Activated naive CD4-positive, alpha-beta T cell treated with anti-CD3 and anti-CD28 coated beads, Interleukin-2, amount 10 ng/mL, durations not matched to agents 7 days and 5 days (primary cell): ENCODE data around the gene UTS2B.

Experiments
- CTCF ChIA-PET: fragments of 350-600 bp; sonication (Branson Sonifier 250); formaldehyde crosslinking; loops from one replicate; lab custom pipeline; 2021; ENCODE audit warnings: antibody characterized with exemption; lab: Charles Lee
- DNase-seq: peaks from one replicate; pipeline ENCODE4 v3.0.0-alpha.2; 2020
- H3K27ac Mint-ChIP-seq: one replicate; pipeline ENCODE4 v1.8.0; 2021; ENCODE audit warnings: mild to moderate bottlenecking, moderate library complexity, mixed read lengths
- H3K27me3 Mint-ChIP-seq: one replicate; pipeline ENCODE4 v1.8.0; 2021; ENCODE audit warnings: mild to moderate bottlenecking, mixed read lengths
- H3K36me3 Mint-ChIP-seq: one replicate; pipeline ENCODE4 v1.8.0; 2021; ENCODE audit warnings: mixed read lengths
- H3K4me1 Mint-ChIP-seq: one replicate; pipeline ENCODE4 v1.8.0; 2021; ENCODE audit warnings: mixed read lengths
- H3K4me3 Mint-ChIP-seq: one replicate; pipeline ENCODE4 v1.8.0; 2021; ENCODE audit warnings: mild to moderate bottlenecking, moderate library complexity, mixed read lengths
- H3K9me3 Mint-ChIP-seq: one replicate; pipeline ENCODE4 v1.8.0; 2021; ENCODE audit warnings: mixed read lengths

Gene UTS2B

DNA sequence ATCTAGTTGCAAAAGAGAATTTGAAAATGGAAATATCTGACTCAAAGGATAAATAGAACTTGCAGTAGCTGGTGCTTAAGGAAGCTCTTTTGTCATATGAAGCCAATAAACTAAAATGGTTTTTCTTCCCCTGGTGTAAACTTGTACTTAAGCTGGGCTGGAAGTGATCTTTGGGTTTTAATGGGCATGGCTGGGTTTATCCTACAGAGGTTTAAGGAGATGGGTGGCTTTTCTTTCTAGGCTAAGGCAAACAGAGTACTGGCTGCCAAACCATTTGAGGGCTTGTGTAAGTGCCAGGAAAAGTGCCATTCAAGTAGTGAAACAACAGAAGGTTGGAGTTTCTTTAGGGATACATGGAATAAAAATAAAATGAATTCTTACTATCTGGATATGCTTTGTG, 12.1 kb upstream of the UTS2B start:
- DNase-seq, result no peak
- CTCF ChIA-PET, result no interaction called here
- H3K4me1 Mint-ChIP-seq, result no peaks in the 10 kb centered on the region
- no peaks in the 10 kb centered on the region for H3K36me3 Mint-ChIP-seq
- no peaks in the 10 kb centered on the region for H3K9me3 Mint-ChIP-seq
- no peak overlapping the region for H3K4me3 Mint-ChIP-seq
- no peaks in the 10 kb centered on the region for H3K27me3 Mint-ChIP-seq
- no peak overlapping the region for H3K27ac Mint-ChIP-seq

DNA sequence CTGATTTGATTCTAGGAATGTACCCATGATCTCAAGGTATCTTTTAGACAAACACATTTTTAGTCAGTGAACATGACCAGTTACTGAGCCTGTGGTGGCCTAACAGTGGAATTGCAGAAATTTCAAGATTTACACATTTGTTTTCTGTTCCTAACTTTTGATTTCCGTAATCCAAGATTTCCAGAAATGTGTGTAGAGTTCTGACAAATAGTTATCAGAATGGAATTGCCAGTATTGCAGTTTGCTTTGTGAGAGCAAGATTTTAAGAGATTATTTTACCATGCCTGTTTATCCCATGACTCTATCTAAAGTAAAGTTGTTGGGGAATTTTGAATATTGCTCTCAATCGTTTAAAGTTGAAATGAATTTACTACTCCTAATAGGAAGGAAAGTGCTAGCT, 11.7 kb upstream of the UTS2B start:
- CTCF ChIA-PET, result interaction anchor here (0.6 kb wide), 1 partner anchor 699 kb away, joined by 3 read pairs; no protein-coding TSS in a partner anchor
- Mint-ChIP-seq H3K4me1 (no peaks in the 10 kb centered on the region), H3K36me3 (no peaks in the 10 kb centered on the region), H3K4me3 (no peak overlapping the region), H3K27me3 (no peaks in the 10 kb centered on the region), H3K27ac (no peak overlapping the region), H3K9me3 (no peaks in the 10 kb centered on the region)
- DNase-seq, result no peak

DNA sequence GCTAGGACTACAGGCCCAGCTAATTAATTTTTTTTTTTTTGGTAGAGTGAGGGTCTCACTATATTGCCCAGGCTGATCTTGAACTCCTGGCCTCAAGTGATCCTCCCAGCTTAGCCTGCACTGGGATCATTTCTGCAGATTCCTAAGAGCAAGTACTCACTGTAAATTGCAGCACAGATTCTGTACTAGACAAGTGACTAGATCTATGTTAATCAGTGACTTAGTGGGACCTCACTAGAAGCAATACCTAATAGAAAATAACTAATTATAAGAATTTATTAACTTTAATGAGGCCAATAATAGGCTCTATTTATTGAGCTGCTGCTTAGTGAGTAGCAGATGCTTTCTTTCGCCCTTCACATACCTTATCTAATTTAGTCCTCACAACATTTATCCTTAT, 10.6 kb upstream of the UTS2B start:
- DNase-seq, result no peak
- H3K4me1 Mint-ChIP-seq, result no peaks in the 10 kb centered on the region
- H3K9me3 Mint-ChIP-seq, result no peaks in the 10 kb centered on the region
- H3K27ac Mint-ChIP-seq, result no peak overlapping the region
- H3K27me3 Mint-ChIP-seq, result no peaks in the 10 kb centered on the region
- CTCF ChIA-PET, result no interaction called here
- H3K36me3 Mint-ChIP-seq, result no peaks in the 10 kb centered on the region
- no peak overlapping the region for H3K4me3 Mint-ChIP-seq

DNA sequence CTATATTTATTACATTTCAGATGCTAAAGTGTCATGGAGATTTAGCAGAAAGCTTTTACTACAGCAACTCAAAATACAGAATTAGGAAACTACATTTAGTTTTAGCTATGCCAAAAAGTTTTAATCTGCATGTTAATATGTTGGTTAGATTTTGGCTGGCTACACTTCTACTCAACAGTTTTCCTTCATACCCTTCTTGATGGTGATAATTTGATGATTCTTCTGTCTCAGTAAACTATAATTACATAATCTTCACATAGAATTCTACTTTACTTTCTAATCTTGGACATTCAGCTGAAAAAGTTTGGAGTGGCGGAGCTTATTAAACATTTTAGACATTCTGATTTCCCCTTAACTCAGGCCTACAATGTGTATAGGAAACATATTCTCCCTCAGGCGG, 10.0 kb upstream of the UTS2B start:
- Mint-ChIP-seq H3K4me1 (no peaks in the 10 kb centered on the region), H3K9me3 (no peaks in the 10 kb centered on the region), H3K27ac (no peak overlapping the region), H3K27me3 (no peaks in the 10 kb centered on the region), H3K4me3 (no peak overlapping the region), H3K36me3 (no peaks in the 10 kb centered on the region)
- DNase-seq, result no peak
- CTCF ChIA-PET, result no interaction called here

DNA sequence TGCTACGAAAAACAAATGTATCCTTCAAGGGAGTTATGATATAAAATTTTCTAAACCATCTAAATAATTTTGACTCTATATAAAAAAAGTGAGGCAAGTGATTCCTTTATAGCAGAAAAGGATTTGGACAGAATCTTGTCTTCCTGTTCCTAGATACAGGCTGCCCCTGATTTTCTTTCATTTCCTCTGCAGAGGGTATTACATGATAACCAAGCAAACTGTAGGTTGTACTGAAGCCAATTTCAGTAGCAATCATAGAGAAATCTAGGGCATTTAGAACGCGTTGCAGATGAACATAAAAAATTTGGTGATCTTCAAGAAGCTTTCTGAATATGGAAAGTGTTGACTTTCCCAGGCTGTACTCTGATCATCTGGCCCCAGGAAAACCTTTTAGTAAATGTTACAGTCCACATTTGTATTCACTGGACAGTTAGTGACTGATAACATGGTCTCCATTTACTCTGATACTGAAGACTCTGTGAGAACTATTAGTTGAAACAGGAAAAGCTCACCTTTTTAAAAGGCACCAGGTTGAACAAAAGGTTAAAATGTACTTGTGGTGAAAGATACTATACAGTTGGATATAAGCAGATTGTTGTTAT, 9.1 kb upstream of the UTS2B start:
- Mint-ChIP-seq H3K4me3 (no peak overlapping the region), H3K27me3 (no peaks in the 10 kb centered on the region), H3K36me3 (no peaks in the 10 kb centered on the region), H3K9me3 (no peaks in the 10 kb centered on the region), H3K27ac (no peak overlapping the region), H3K4me1 (no peaks in the 10 kb centered on the region)
- CTCF ChIA-PET, result no interaction called here
- DNase-seq, result no peak

DNA sequence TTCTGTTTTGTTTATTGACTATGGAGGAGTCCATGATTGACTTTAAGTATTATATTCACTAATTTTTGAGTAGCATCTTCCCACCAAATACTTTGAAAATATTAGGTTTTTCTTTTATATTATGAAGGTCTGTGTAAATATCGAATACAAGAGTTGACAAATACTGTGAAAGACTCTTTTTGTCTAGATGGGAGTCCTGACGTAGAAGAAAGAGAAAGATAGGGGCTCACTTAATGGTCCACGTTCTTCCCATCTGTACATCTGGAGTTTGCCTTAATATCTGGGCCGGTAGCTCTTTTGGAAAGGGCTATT, 7.8 kb upstream of the UTS2B start:
- no peak overlapping the region for H3K4me3 Mint-ChIP-seq
- no peak for DNase-seq
- no peaks in the 10 kb centered on the region for H3K36me3 Mint-ChIP-seq
- H3K4me1 Mint-ChIP-seq, result no peaks in the 10 kb centered on the region
- no peak overlapping the region for H3K27ac Mint-ChIP-seq
- H3K27me3 Mint-ChIP-seq, result no peaks in the 10 kb centered on the region
- no peaks in the 10 kb centered on the region for H3K9me3 Mint-ChIP-seq
- CTCF ChIA-PET, result no interaction called here

DNA sequence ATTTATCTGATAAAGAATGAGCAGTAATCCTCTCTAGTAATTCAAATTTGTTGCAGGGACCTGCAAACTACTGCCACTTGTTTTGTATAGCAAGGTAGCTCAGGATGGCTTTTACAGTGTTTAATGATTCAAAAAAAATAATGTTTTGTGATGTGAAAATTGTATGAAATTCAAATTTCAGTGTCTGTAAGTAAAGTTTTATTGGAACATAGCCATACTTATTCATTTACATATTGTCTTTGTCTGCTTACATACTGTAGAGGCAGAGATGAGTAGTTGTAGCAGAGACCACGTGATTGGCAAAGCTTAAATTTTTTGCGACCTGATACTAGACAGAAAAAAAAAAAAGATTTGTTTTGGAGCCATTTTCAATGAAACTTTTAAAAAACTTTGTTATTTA, 6.5 kb upstream of the UTS2B start:
- Mint-ChIP-seq H3K4me1 (no peaks in the 10 kb centered on the region), H3K4me3 (no peak overlapping the region), H3K9me3 (no peaks in the 10 kb centered on the region), H3K36me3 (no peaks in the 10 kb centered on the region), H3K27me3 (no peaks in the 10 kb centered on the region), H3K27ac (no peak overlapping the region)
- DNase-seq, result no peak
- CTCF ChIA-PET, result no interaction called here

DNA sequence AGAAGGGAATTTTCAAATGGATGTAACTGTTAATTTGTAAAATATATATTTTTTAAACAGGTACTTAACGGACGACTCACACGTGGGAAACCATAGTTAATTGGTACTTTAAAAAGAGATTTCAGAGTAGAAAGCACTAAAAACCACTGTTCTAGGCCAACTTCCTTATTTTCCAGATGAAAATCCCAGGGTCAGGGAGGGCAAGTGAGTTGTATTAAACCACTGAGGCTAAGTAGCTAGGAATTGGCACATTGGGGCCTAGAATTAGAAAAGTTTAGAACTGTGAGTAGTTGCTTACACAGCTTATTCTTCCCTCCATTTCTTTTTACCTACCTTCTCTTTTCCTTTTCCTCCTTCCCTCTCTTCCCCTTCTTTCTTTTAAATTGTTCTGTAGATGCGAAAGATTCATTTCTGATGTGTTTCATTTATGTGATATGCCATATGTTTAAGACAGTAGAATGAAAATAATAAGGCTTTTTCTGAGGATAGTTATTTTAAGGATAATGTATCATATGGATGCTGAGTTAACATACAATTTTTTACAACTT, 4.1 kb upstream of the UTS2B start:
- no peak for DNase-seq
- Mint-ChIP-seq H3K4me1 (peaks cover 8% of the 10 kb centered on the region), H3K4me3 (no peak overlapping the region), H3K9me3 (no peaks in the 10 kb centered on the region), H3K36me3 (no peaks in the 10 kb centered on the region), H3K27me3 (peaks cover 17% of the 10 kb centered on the region), H3K27ac (no peak overlapping the region)
- CTCF ChIA-PET, result no interaction called here

DNA sequence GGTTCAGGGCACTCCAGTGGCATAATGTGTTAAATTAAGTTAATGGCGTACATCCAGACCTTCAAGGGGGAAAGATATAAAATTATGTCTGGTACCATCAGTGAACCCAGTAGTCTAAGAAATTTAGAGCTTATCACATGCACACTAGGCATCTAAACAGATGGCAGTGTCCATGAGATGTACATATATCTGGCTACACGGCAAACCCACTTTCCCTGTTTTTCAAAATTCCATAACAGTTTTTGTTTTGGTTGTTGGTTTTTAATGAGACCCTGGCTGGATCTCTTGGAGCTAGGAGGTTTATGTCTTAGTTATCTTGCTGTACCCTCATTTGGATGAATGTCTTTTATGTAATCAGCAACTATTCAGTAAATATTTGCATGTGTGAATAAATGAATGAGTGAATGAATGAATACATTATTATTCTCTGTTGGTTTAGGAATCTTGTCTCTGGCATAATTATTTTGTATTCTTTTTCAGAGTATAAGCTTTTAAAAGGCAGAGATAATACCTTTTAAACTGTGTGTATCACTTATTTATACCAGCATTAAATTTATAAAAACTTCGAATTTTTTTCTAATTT, 3.1 kb upstream of the UTS2B start:
- H3K27ac Mint-ChIP-seq, result no peak overlapping the region
- H3K9me3 Mint-ChIP-seq, result no peaks in the 10 kb centered on the region
- no peak overlapping the region for H3K4me3 Mint-ChIP-seq
- DNase-seq, result no peak
- CTCF ChIA-PET, result no interaction called here
- no peaks in the 10 kb centered on the region for H3K36me3 Mint-ChIP-seq
- H3K4me1 Mint-ChIP-seq, result peaks cover 11% of the 10 kb centered on the region
- H3K27me3 Mint-ChIP-seq, result peaks cover 24% of the 10 kb centered on the region

DNA sequence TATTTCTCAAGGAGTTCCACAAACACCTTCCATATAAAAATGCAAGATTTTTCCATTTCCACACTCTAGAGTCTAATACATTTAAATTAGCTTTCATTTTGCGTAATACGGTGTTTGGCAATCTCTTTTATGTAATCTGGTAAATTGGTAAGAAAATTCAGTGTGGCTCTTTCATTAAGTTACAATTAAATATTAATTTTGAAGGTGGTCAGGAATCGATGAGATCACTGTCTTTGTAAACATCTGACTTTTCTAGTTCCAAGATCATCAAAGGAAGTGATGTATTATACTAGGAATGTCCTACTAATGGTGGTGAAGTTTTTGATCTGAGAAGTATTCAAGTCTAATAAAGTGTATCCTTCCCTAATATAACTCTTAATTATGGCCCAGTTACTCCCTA, 1.1 kb upstream of the UTS2B start:
- DNase-seq, result no peak
- H3K27me3 Mint-ChIP-seq, result peaks cover 28% of the 10 kb centered on the region
- peaks cover 11% of the 10 kb centered on the region for H3K4me1 Mint-ChIP-seq
- H3K4me3 Mint-ChIP-seq, result no peak overlapping the region
- CTCF ChIA-PET, result no interaction called here
- no peak overlapping the region for H3K27ac Mint-ChIP-seq
- no peaks in the 10 kb centered on the region for H3K9me3 Mint-ChIP-seq
- no peaks in the 10 kb centered on the region for H3K36me3 Mint-ChIP-seq

DNA sequence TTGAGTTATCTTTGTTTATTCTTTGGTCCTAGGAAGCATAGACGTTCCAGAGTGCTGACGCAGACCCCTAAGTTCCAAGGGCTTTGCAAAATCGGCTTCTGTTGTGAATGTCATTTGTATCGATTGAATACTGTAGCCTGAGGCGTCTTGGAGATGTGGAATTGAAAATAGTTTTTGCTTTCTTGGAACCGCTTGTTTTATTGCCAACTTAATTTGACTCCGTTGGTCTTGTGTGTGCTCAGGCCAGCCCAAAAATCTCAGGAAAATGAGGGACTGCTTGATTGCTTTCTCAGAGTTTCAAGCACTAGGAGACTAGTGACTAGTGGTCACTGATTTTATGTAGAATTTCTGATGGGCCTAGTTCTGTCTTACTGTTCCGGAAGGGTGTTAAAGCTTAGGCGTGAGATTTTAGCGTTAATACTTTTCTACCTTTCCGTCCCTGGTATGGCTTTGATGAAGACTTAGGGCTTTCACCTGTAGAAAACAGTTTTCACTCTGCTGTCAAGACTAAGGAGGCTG, 263 bp upstream of the UTS2B start:
- no peak for DNase-seq

DNA sequence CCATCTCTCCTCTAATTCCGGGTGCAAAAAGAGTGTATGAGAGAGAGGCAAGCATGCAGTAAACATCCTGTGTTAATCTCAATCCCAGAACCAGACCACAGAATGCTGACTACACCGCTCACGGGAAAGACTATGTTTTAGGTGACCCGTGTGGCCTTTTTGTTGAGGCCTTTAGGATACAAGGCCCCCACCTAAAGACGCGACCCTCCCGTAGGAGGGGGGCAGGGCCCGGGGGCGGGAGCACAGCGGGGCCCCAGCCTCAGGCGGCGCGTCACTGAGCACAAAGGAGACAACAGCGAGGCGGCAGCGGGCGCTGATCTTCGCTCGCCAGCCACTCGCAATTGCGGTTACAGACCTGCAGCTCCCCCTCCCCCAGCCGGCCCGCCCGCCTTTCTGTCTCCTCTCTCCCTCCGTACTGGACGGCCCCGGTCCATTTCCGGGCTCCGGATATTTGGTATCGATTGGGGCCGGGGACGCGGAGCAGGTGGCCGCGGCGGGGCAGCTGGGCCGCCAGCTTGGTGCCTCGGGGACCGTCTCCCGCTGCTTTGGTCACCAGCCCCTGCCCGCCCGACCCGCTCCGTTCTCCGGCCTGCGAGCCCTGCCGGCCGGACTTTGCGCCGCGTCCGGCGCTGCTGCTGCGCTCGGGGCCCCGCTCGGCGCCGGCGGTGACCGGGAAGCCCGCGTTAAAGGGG, 1.2 kb downstream of the UTS2B start, which contains the start of gene CCDC50:
TSS of gene CCDC50 (plus strand) at position 433 of the 692 bp plus-strand sequence. CDS start 281 bp downstream, outside the sequence.
- CTCF ChIA-PET, result no interaction called here
- peaks cover 11% of the 10 kb centered on the region for H3K4me1 Mint-ChIP-seq

More for the DNA sequence above, 263 bp upstream of the UTS2B start:
- H3K36me3 Mint-ChIP-seq, result no peaks in the 10 kb centered on the region
- peak overlapping the region; percentile 59 for H3K4me3 Mint-ChIP-seq
- peaks cover 28% of the 10 kb centered on the region for H3K27me3 Mint-ChIP-seq
- no peaks in the 10 kb centered on the region for H3K9me3 Mint-ChIP-seq
- peaks cover 11% of the 10 kb centered on the region for H3K4me1 Mint-ChIP-seq
- CTCF ChIA-PET, result no interaction called here
- H3K27ac Mint-ChIP-seq, result peak overlapping the region; percentile 51

DNA sequence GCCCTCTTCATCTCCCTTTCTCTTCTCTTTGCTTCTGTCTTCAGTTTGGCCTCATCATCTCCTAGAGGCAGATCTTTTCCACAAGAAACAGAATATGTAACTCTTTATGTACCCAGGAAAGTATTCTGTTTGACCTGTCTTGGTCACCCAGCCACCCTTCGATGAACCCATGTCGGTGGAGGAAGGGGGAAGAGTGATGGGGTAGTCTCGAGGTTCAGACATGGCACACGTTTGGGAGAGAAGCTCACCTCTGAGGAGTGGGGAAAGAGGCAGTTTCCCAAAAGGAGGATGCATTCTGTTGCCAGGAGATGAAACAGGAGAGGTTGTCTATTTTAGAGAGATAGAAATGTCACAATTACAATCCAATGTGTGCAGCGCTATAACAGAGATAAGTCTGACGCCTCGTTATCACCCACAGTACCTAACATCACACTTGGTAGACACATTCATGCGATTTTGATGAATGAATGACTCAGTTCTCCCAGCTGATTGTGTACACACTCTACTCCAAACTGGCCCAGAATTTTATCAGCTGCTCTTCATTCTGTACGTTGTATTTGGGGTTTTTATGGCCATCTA, 1.9 kb downstream of the UTS2B start:
- DNase-seq, result no peak
- Mint-ChIP-seq H3K4me1 (peaks cover 11% of the 10 kb centered on the region), H3K36me3 (no peaks in the 10 kb centered on the region), H3K27ac (peak overlapping the region; percentile 12), H3K4me3 (peak overlapping the region; percentile 32), H3K9me3 (no peaks in the 10 kb centered on the region), H3K27me3 (peaks cover 28% of the 10 kb centered on the region)
- CTCF ChIA-PET, result no interaction called here

More for the DNA sequence above, 1.2 kb downstream of the UTS2B start, which contains the start of gene CCDC50:
- Mint-ChIP-seq H3K4me3 (peak within 1 kb of the TSS; percentile 59), H3K27me3 (peaks cover 28% of the 10 kb centered on the region), H3K27ac (peak within 1 kb of the TSS; percentile 69), H3K36me3 (no peaks in the 10 kb centered on the region), H3K9me3 (no peaks in the 10 kb centered on the region)
- DNase-seq, result peak; percentile 57

DNA sequence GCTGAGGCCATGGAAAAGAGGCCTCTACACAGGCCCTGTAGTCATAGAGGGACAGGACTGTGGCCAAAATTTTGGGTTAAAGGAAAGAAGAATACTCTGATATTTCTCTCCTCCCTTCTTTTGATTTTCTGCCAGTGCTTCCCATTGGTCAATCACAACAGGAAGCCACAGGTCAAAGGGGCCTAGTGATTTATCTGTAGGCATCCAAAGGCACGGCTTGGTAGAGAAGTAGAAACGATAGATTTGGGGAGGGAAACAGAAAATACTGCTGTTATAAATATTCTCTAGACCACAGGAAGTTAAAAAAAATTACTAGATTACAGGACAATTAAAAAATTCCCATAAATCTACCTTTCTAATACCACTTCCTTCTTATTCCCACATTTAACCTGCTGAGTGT, 2.8 kb downstream of the UTS2B start:
- CTCF ChIA-PET, result no interaction called here
- H3K4me3 Mint-ChIP-seq, result no peak overlapping the region
- H3K27me3 Mint-ChIP-seq, result peaks cover 28% of the 10 kb centered on the region
- H3K4me1 Mint-ChIP-seq, result peaks cover 11% of the 10 kb centered on the region
- H3K27ac Mint-ChIP-seq, result no peak overlapping the region
- no peaks in the 10 kb centered on the region for H3K9me3 Mint-ChIP-seq
- no peak for DNase-seq
- H3K36me3 Mint-ChIP-seq, result no peaks in the 10 kb centered on the region
